PC-3 (cell line): ENCODE data around the gene C15orf62. TPM values are rescaled to one million over a fixed set of nuclear protein-coding genes. Genes with fewer than 3 reads are reported as not detected.

Experiments used
- ATAC-seq: fragments of 200-7000 bp; cut with Tn5 transposase; 2 replicates; pipeline ENCODE4 v1.9.1; 2020; ENCODE audit warnings: mild to moderate bottlenecking, moderate library complexity
- BruUV-seq: library from RNA; stranded (reverse); fragments of 400-500 nt; replicated peaks from 2 replicates; lab custom pipeline; 2021; lab: Mats Ljungman, UMichigan
- CTCF ChIA-PET: fragments of 300-600 bp; sonication (Branson Sonifier 250); formaldehyde crosslinking; loops from one replicate; lab custom pipeline; 2022; ENCODE audit warnings: antibody characterized with exemption; lab: Charles Lee
- POLR2A ChIA-PET: fragments of 300-600 bp; sonication (Branson Sonifier 250); formaldehyde crosslinking; loops from one replicate; lab custom pipeline; 2022; ENCODE audit warnings: antibody characterized with exemption; ENCODE audit not compliant: unreplicated experiment; lab: Charles Lee
- DNase-seq: peaks from one replicate; pipeline ENCODE4 v3.0.0-alpha.2; 2015
- H2AFZ ChIP-seq: fragments of 300-600 bp; sonication (generic); 2 replicates; pipeline ENCODE4 v1.6.0; 2016; ENCODE audit warnings: antibody characterized with exemption, low read length
- H3F3A ChIP-seq: fragments of 300-600 bp; sonication (generic); one replicate; pipeline ENCODE4 v1.6.0; 2017; ENCODE audit warnings: antibody characterized with exemption, low read length, control low read depth, mild to moderate bottlenecking; ENCODE audit not compliant: unreplicated experiment
- H3K27ac ChIP-seq: fragments of 300-600 bp; sonication (generic); 2 replicates; pipeline ENCODE4 v1.5.1; 2016; ENCODE audit warnings: mild to moderate bottlenecking, low read length
- H3K27me3 ChIP-seq: fragments of 300-600 bp; sonication (generic); 2 replicates; pipeline ENCODE4 v1.6.1; 2016; ENCODE audit warnings: low read length, mixed read lengths
- H3K36me3 ChIP-seq: fragments of 300-600 bp; sonication (generic); 2 replicates; pipeline ENCODE4 v1.6.1; 2016; ENCODE audit warnings: low read depth, mixed run types, low read length, mixed read lengths
- H3K4me1 ChIP-seq: fragments of 300-600 bp; sonication (generic); 2 replicates; pipeline ENCODE4 v1.5.1; 2016; ENCODE audit warnings: low read length; ENCODE audit not compliant: insufficient read depth
- H3K4me2 ChIP-seq: fragments of 300-600 bp; sonication (generic); 2 replicates; pipeline ENCODE4 v1.6.0; 2016; ENCODE audit warnings: low read length
- H3K4me3 ChIP-seq: fragments of 300-600 bp; sonication (generic); 2 replicates; pipeline ENCODE4 v1.5.1; 2016; ENCODE audit warnings: mild to moderate bottlenecking, low read length, mixed read lengths
- H3K79me2 ChIP-seq: fragments of 300-600 bp; sonication (generic); 2 replicates; pipeline ENCODE4 v1.6.1; 2017; ENCODE audit warnings: low read length, mixed read lengths
- H3K9ac ChIP-seq: fragments of 300-600 bp; sonication (generic); 2 replicates; pipeline ENCODE4 v1.6.0; 2016; ENCODE audit warnings: mild to moderate bottlenecking, low read length
- H3K9me2 ChIP-seq: fragments of 300-600 bp; sonication (generic); replicated peaks from 2 replicates; pipeline ENCODE4 v1.6.1; 2016; ENCODE audit warnings: mixed run types, low read length, mixed read lengths
- H3K9me3 ChIP-seq: fragments of 300-600 bp; sonication (generic); 2 replicates; pipeline ENCODE4 v1.6.1; 2016; ENCODE audit warnings: low read length, mixed read lengths
- H4K20me1 ChIP-seq: fragments of 300-600 bp; sonication (generic); 2 replicates; pipeline ENCODE4 v1.6.1; 2016; ENCODE audit warnings: low read length, mixed read lengths
- EZH2 ChIP-seq: fragments of 300-600 bp; sonication (generic); IDR thresholded peaks from one replicate; pipeline ENCODE4 v1.6.1; 2017; ENCODE audit warnings: antibody characterized with exemption, mild to moderate bottlenecking, low read length; ENCODE audit not compliant: unreplicated experiment
- EZH2phosphoT487 ChIP-seq: fragments of 300-600 bp; sonication (generic); IDR thresholded peaks from 2 replicates; pipeline ENCODE4 v1.6.1; 2018; ENCODE audit warnings: mild to moderate bottlenecking, antibody characterized with exemption, low read length, borderline replicate concordance
- intact Hi-C: fragments of 100-400 bp; cut with micrococcal nuclease; formaldehyde crosslinking; loops from 2 replicates; pipeline ENCODE4 v1.9.0; 2023
- total RNA-seq: library from RNA; depleted of rRNA; stranded (reverse); fragments of >200 nt; gene quantifications from 2 replicates; pipeline ENCODE4 v1.2.3, GENCODE V29; 2014
- TF ChIP-seq, protein P1 (sequence below): fragments of 300-600 bp; sonication (generic); conservative IDR thresholded peaks from 2 replicates; pipeline ENCODE4 v1.5.1; 2017; ENCODE audit warnings: antibody characterized with exemption, low read depth, mild to moderate bottlenecking, low read length

Gene C15orf62
- total RNA-seq, 1 experiment from 2014 or later = 1.5 TPM

DNA sequence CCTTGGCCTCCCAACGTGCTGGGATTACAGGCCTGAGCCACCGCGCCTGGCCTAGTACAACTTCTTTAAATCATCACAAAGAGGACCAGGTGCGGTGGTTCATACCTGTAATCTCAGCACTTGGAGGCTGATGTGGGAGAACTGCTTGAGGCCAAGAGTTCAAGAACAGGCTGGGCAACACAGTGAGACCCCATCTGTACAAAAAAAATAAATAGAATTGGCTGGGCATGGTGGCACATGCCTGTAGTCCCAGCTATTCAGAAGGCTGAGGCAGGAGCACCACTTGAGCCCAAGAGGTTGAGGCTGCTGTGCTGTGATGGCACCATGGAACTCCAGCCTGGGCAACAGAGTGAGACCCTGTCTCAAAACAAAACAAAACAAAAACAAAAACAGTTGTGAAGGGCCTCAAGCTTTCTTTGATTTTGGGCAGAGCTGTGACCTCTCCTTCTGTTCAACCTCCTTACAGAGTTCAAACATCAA lies 20.6 kb upstream of the C15orf62 start:
- no peak overlapping the region for H3K27ac ChIP-seq
- intact Hi-C loops = no loop called here
- peaks cover 12% of the 10 kb centered on the region for H3K4me1 ChIP-seq
- no peaks in the 10 kb centered on the region for H3K9me3 ChIP-seq
- H4K20me1 ChIP-seq = no peaks in the 10 kb centered on the region
- no TSS peak for BruUV-seq
- H3K9ac ChIP-seq = no peak overlapping the region
- no peaks in the 10 kb centered on the region for H3K9me2 ChIP-seq
- DNase-seq (no peak), ATAC-seq (no peak)
- peaks cover 48% of the 10 kb centered on the region for H3K79me2 ChIP-seq
- H3K36me3 ChIP-seq = peaks cover 24% of the 10 kb centered on the region; the same call in 1 of the 2 replicates
- ChIA-PET POLR2A (no interaction called here), CTCF (no interaction called here)
- H3K27me3 ChIP-seq = no peaks in the 10 kb centered on the region
- TF ChIP-seq EZH2 = no peak
- no peak overlapping the region for H2AFZ ChIP-seq
- H3K4me2 ChIP-seq = no peak overlapping the region
- peaks cover 3% of the 10 kb centered on the region for H3F3A ChIP-seq
- no peak overlapping the region for H3K4me3 ChIP-seq

DNA sequence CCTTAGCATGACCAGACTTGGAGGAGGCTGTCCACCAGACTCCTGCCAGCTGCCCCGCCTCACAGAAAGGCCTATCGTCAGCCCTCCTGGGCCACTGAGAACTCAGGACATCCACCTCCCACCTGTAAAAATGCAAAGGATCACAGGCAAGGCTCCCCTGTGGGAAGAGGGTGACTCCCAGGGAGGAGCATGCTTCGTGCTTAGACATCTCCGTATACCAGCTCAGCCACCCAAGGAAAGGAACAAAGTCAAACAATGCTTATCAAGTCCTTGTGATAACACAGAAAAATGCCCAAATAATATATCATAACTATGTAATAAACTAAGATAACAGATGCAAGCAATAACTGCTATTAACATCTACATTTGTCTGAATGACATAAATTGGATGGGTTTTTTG lies 18.9 kb upstream of the C15orf62 start:
- Histone ChIP-seq H4K20me1 (no peaks in the 10 kb centered on the region), H3K79me2 (peaks cover 48% of the 10 kb centered on the region), H3K27ac (no peak overlapping the region), H3K4me3 (no peak overlapping the region), H3K9me2 (no peaks in the 10 kb centered on the region), H3K9ac (no peak overlapping the region), H3K36me3 (peaks cover 14% of the 10 kb centered on the region; the same call in 1 of the 2 replicates), H3K9me3 (no peaks in the 10 kb centered on the region), H3F3A (peaks cover 3% of the 10 kb centered on the region), H2AFZ (no peak overlapping the region), H3K4me2 (no peak overlapping the region), H3K27me3 (no peaks in the 10 kb centered on the region), H3K4me1 (peaks cover 15% of the 10 kb centered on the region)
- no TSS peak for BruUV-seq
- ChIA-PET CTCF (no interaction called here), POLR2A (interaction anchor here (0.5 kb wide), 1 partner anchor 1221 kb away, joined by 3 read pairs; the partner anchor contains the start of gene EHD4)
- no peak for DNase-seq
- ATAC-seq = no peak
- intact Hi-C loops = no loop called here
- no peak for TF ChIP-seq EZH2
- TF ChIP-seq, protein P1, sequence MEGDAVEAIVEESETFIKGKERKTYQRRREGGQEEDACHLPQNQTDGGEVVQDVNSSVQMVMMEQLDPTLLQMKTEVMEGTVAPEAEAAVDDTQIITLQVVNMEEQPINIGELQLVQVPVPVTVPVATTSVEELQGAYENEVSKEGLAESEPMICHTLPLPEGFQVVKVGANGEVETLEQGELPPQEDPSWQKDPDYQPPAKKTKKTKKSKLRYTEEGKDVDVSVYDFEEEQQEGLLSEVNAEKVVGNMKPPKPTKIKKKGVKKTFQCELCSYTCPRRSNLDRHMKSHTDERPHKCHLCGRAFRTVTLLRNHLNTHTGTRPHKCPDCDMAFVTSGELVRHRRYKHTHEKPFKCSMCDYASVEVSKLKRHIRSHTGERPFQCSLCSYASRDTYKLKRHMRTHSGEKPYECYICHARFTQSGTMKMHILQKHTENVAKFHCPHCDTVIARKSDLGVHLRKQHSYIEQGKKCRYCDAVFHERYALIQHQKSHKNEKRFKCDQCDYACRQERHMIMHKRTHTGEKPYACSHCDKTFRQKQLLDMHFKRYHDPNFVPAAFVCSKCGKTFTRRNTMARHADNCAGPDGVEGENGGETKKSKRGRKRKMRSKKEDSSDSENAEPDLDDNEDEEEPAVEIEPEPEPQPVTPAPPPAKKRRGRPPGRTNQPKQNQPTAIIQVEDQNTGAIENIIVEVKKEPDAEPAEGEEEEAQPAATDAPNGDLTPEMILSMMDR = no peak
- TF ChIP-seq EZH2phosphoT487 = no peak

DNA sequence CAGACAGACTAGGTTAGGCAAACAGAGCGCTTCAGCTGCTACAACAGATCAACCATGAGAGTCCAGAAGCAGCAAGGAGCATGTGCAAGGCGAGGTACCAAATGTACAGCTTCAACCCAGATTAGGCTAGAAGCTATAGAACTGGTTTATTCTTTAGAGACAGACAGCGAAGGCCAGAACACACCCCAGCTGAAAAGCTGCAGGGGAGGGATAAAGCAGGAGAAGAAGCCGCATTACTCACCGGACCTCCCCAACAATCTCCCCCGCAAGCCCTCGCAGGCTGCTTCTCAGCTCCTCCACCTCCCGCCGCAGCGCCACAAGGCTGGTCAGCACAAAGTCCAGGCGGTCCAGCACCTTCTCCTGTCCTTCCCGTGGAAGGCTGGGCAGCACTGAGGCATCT lies 18.0 kb upstream of the C15orf62 start:
- H3K4me1 ChIP-seq = peaks cover 12% of the 10 kb centered on the region
- H3K9me2 ChIP-seq = no peaks in the 10 kb centered on the region
- H3K36me3 ChIP-seq = peaks cover 12% of the 10 kb centered on the region; the same call in 1 of the 2 replicates
- H3K27ac ChIP-seq = no peak overlapping the region
- H2AFZ ChIP-seq = no peak overlapping the region
- peaks cover 47% of the 10 kb centered on the region for H3K79me2 ChIP-seq
- ATAC-seq (no peak), DNase-seq (no peak)
- no peaks in the 10 kb centered on the region for H3K9me3 ChIP-seq
- no peaks in the 10 kb centered on the region for H4K20me1 ChIP-seq
- no peak overlapping the region for H3K9ac ChIP-seq
- TF ChIP-seq EZH2 (no peak), EZH2phosphoT487 (no peak)
- TF ChIP-seq, protein P1 = no peak
- peaks cover 3% of the 10 kb centered on the region for H3F3A ChIP-seq
- ChIA-PET CTCF (no interaction called here), POLR2A (no interaction called here)
- BruUV-seq = no TSS peak
- intact Hi-C loops = no loop called here
- no peak overlapping the region for H3K4me3 ChIP-seq
- H3K4me2 ChIP-seq = no peak overlapping the region
- H3K27me3 ChIP-seq = no peaks in the 10 kb centered on the region
